Fibroblast of peridontal ligament (primary cell): Measurements from ENCODE around the gene SLC1A2.

Experiments used
- DNase-seq: peaks from one replicate; pipeline ENCODE4 v3.0.0-alpha.2; 2010; ENCODE audit errors: extremely low read depth

Gene SLC1A2

DNA sequence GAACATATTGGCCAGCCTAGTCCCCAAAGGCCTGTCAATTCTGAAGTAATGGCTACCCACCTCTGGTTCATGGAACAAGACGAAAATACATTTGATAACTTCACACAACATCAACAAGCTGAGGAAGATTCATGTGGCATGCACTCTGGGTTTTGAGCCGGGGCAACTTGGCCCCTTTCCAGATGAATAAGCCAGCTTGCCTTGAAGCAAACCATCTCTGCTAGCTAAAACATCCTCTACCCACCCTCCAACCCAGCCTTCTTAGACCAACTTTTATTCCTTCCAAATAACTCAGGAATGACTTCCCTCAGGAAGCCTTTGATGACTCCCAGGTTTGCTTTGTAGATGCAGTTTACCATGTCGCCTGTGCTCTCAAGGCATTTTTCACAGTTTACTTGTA is 94.4 kb downstream of the SLC1A2 start:
- peak; percentile 51 for DNase-seq

DNA sequence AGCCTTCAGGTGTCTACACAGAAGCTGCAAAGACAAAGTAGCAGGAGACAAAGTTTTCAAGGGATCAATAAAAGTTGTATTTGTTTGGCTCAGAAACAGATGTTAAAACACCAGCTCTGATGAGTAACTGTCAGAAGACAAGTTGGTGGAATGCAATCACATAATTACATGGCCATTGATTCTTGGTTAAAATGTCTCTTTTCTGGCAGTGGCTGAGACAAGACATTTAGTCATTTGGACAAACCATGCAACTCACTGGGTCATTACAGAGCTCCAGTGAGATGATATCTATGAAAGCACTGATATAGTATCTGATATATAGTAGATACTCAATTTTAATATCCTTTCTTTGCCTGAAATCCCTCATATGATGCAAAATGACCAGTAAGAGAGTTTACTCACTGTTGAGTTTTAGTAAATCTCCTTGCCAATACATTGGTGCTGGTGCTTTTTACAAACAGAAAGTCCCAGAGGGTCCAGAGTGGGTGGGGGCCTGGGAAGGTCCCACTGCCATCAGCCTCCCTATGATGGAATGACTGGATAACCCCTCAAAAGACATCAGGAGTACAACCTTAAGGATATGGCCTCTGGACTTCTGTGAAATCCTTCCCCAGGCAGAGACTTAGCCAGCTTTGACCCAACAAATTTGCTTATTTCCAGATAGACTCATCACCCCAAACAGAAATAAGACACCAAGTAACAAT is 95.0 kb downstream of the SLC1A2 start:
- peak; percentile 29 for DNase-seq

GRCh38 chr11:35323076-35323868 is 96.1 kb downstream of the SLC1A2 start:
- DNase-seq = no peak

- no peak for DNase-seq
These were observed 96.9 kb downstream of the SLC1A2 start for GRCh38 chr11:35322318-35322979.

DNA sequence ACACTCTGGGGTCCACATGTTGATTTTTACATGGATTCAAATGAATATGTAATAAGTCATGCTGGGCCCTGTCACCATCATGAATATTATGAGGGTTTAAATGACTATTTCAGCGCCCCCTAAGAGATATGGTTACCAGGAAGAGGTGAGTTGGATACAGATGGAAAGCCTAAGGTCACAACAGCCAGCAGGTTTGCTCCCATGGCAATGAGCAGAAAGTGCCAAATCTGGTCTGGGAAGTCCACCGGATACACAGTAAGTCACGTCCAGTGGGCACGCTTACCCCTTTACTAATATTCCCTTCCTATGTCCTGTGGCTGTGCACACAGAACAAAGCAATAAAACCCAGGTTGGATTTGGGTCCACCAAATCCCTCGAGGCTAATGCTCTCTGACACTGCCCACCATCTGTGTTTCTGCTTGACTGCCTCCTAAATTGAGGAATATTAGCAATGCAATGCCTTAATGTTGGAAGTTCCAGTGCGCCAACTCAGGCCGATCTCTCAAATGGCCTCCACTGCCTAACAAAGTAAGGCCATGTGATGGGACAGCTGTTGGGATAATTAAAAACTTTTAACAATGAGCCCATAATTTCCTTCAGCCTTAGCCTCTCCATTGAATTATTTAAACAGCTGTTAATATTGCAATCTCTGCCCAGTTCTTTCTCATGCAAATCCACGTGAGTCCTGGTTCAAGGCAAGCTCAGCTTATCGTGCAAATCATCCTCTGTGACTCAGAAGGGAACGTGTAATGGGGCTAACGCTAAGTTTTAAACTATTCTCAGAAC is 97.6 kb downstream of the SLC1A2 start:
- DNase-seq = peak; percentile 94

- no peak for DNase-seq
These were observed 98.2 kb downstream of the SLC1A2 start for GRCh38 chr11:35321111-35321510.

DNA sequence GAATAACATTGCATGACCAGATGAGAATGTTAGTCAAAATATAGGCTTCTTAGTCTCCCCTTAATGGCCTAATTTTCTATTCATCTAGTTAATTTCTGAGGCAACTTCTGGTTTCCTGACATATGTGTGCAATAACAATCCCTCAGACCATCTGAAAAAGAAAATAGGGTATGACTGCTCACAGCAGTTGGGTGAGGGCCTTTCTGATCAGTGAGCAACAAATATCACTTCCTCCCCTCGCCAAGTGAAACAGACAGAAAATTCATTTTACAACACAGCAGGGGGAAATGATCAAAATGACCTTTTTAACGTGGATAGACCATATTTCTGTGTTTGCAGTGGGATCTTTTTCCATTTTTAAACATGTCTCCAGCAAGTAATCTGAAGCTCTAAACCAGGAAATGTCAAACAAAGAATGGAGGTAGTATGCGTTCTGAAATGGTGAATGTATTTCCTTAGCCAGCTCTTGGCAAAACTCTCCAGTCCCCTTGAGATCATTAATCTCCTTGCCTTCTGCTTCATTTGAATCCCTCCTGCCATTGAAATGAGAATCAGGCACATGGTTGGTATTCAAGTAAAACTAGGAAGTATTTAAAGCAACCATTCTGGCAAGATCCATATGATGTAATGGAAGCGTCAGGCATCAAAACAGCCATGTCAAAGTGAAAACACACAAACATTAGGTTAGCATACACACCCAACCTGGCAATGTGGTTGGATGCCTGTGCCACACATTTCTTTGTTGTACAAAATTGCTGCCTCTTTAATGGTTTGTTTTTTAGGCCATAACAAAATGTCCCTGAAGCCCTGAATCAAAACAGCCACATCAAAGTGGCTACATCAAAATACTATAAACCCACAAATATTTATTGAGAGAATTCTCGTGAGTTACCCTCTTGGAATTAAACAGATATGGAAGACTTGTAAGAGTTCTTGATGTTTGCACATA is 100.1 kb downstream of the SLC1A2 start:
- no peak for DNase-seq

GRCh38 chr11:35318309-35318708 is 101.0 kb downstream of the SLC1A2 start:
- DNase-seq = no peak

DNA sequence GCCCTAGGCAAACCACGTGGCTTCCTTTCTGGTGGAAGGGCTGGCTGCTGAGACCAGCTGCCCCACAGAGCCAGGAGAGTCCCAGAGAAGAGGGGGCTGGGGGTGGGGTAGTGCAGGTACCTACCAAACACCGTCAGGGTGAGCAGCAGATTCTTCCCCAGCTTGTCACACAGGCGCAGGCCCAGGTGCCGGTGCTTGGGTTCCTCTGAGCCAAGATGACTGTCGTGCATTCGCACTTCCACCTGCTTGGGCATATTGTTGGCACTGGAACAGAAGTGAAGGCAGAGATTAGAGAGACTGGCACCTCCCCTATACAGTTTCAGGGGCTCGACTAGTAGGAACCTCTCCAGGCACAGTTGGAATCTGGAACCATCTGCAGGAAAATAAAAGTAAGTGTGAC is 102.1 kb downstream of the SLC1A2 start:
- DNase-seq = no peak

GRCh38 chr11:35316161-35316560 is 103.2 kb downstream of the SLC1A2 start:
- peak; percentile 58 for DNase-seq

DNA sequence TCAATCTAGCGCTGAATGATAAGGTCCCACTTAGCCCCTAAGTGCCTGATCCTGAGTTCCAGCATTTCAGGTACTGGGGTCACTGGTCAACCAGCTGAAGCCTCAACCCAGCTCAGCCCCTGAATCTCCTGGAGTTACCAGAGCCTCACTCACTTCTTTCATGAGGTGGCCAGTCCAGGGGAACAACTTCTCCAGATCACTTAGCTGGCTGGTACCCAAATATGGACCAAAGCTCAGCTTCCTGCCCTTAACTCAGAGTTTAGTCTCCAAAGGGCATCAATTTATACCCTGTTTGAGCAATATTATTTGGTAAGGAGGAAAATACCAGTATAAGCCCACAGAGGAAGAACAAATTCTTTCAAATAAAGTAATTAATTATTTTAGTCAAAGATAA is 105.6 kb downstream of the SLC1A2 start:
- no peak for DNase-seq

DNA sequence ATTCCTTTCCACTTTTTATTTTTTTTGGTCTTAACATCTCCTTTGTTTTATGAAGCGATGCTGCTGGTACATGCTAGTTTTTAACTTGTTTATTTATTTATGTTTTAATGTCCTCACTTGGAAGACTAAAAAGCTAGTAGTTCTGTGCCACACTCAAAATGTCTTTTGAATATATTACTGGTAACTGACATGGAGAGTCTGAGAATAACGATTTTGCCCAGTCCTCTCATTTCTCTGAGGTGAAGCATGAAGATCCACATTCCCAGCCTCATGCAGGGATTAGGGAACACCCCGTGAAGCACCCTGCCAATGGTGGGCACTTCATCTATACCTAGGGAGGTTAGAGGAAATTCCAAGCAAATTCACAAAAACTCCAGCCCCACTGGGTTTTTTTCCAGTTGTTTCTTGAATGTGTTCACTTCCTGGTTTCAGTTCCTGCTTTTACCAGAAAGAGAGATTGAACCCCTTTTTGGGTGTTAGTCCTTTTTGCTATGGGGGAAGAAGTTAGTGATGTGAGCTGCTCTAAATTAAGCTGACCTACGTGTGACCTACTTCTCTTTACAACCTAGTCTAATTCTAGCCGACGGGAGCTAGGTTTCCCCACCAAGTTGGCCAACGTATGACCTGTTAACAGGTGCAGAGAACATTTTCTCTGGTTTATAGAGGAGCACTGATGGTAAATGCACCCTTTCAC is 106.1 kb downstream of the SLC1A2 start:
- no peak for DNase-seq

- DNase-seq = no peak
These were observed 108.0 kb downstream of the SLC1A2 start for GRCh38 chr11:35311331-35311730.

DNA sequence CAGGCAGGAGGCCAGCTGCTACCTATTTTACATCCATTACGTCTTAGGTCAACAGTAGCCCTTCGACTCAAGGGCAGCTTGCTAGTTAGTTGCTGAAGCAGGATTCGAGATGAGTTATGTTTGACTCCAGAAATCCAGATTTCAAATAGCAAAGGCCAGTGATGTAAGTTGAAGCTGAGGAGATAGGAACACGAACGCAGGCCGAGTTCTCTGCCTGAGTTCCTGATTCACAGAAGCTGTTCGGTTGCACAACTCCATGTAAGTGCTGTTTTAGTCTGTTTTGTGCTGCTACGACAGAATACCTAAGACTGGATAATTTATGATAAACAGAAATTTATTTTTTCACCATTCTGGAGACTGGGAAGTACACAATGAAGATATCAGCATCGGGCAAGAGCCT is 111.2 kb downstream of the SLC1A2 start:
- no peak for DNase-seq

- no peak for DNase-seq
These were observed 112.1 kb downstream of the SLC1A2 start for GRCh38 chr11:35307221-35307621.

GRCh38 chr11:35305670-35306382 is 113.5 kb downstream of the SLC1A2 start:
- peak; percentile 23 for DNase-seq

- DNase-seq = no peak
These were observed 114.4 kb downstream of the SLC1A2 start for GRCh38 chr11:35304900-35305460.

GRCh38 chr11:35304386-35304775 is 115.0 kb downstream of the SLC1A2 start:
- DNase-seq = peak; percentile 85
